ENCODE measurements around the gene EBF3. TPM values are rescaled to one million over a fixed set of nuclear protein-coding genes. Genes with fewer than 3 reads are reported as not detected.

EBF3 gene
- polyA plus RNA-seq, 1 experiment, result 0.32 TPM

GRCh38 chr10:129863201-129863663 is 100.8 kb downstream of the EBF3 start:
- ChIA-PET CTCF (no interaction called here), POLR2A (no interaction called here)
- Histone ChIP-seq H3K27me3 (ENCODE audit: control insufficient read depth, insufficient read depth, low read length) (no peaks in the 10 kb centered on the region), H3K4me3 (ENCODE audit: low read depth, low read length) (no peak overlapping the region), H3K36me3 (ENCODE audit: control insufficient read depth, insufficient read depth, low read length) (no peaks in the 10 kb centered on the region)
- no peak for TF ChIP-seq CTCF (IDR thresholded peaks at IDR 0.05; ENCODE audit: insufficient read depth, low read depth, low read length)
- no peak for DNase-seq (ENCODE audit: low read depth)

- CTCF ChIA-PET, result interaction anchor here (0.5 kb wide), 1 partner anchor 731 kb away, joined by 3 read pairs; no protein-coding TSS in a partner anchor
- Histone ChIP-seq H3K36me3 (ENCODE audit: control insufficient read depth, insufficient read depth, low read length) (no peaks in the 10 kb centered on the region), H3K4me3 (ENCODE audit: low read depth, low read length) (no peak overlapping the region), H3K27me3 (ENCODE audit: control insufficient read depth, insufficient read depth, low read length) (no peaks in the 10 kb centered on the region)
- no peak for DNase-seq (ENCODE audit: low read depth)
- TF ChIP-seq CTCF (IDR thresholded peaks at IDR 0.05; ENCODE audit: insufficient read depth, low read depth, low read length), result no peak
- POLR2A ChIA-PET, result no interaction called here
These were observed 102.1 kb downstream of the EBF3 start for GRCh38 chr10:129861776-129862531.

- no peak for TF ChIP-seq CTCF (IDR thresholded peaks at IDR 0.05; ENCODE audit: insufficient read depth, low read depth, low read length)
- H3K27me3 ChIP-seq (ENCODE audit: control insufficient read depth, insufficient read depth, low read length), result no peaks in the 10 kb centered on the region
- no peak for DNase-seq (ENCODE audit: low read depth)
- POLR2A ChIA-PET, result no interaction called here
- CTCF ChIA-PET, result no interaction called here
- no peaks in the 10 kb centered on the region for H3K36me3 ChIP-seq (ENCODE audit: control insufficient read depth, insufficient read depth, low read length)
- no peak overlapping the region for H3K4me3 ChIP-seq (ENCODE audit: low read depth, low read length)
These were observed 103.7 kb downstream of the EBF3 start for GRCh38 chr10:129860396-129860795.

- TF ChIP-seq CTCF (IDR thresholded peaks at IDR 0.05; ENCODE audit: insufficient read depth, low read depth, low read length), result no peak
- H3K4me3 ChIP-seq (ENCODE audit: low read depth, low read length), result no peak overlapping the region
- POLR2A ChIA-PET, result no interaction called here
- no peak for DNase-seq (ENCODE audit: low read depth)
- no peaks in the 10 kb centered on the region for H3K27me3 ChIP-seq (ENCODE audit: control insufficient read depth, insufficient read depth, low read length)
- CTCF ChIA-PET, result no interaction called here
- no peaks in the 10 kb centered on the region for H3K36me3 ChIP-seq (ENCODE audit: control insufficient read depth, insufficient read depth, low read length)
These were observed 104.5 kb downstream of the EBF3 start for GRCh38 chr10:129859536-129859935.

GRCh38 chr10:129857242-129857960 is 106.7 kb downstream of the EBF3 start:
- TF ChIP-seq CTCF (IDR thresholded peaks at IDR 0.05; ENCODE audit: insufficient read depth, low read depth, low read length), result no peak
- Histone ChIP-seq H3K27me3 (ENCODE audit: control insufficient read depth, insufficient read depth, low read length) (no peaks in the 10 kb centered on the region), H3K4me3 (ENCODE audit: low read depth, low read length) (no peak overlapping the region), H3K36me3 (ENCODE audit: control insufficient read depth, insufficient read depth, low read length) (no peaks in the 10 kb centered on the region)
- POLR2A ChIA-PET, result no interaction called here
- no peak for DNase-seq (ENCODE audit: low read depth)
- CTCF ChIA-PET, result no interaction called here
